Transverse colon (tissue), 3 donors: Measurements from ENCODE around the gene SYTL5.

ENCODE experiments used
- CTCF ChIP-seq, 5 experiments: fragments of 200-600 bp in 3 of 5; fragments of 450-650 bp in 2 of 5; sonication (generic) in 3 of 5; IDR thresholded peaks; 1 replicate in 2 of 5; 2 replicates in 3 of 5; pipeline ENCODE4 v1.5.1; 2016 to 2017; ENCODE audit warnings: antibody characterized with exemption in 5 of 5, inconsistent platforms in 3 of 5, mild to moderate bottlenecking in 2 of 5, moderate library complexity in 1 of 5
- POLR2A ChIP-seq: fragments of 450-650 bp; IDR thresholded peaks from one replicate; pipeline ENCODE4 v1.6.1; 2016; ENCODE audit warnings: antibody characterized with exemption, mild to moderate bottlenecking, moderate library complexity

- TF ChIP-seq CTCF (IDR thresholded peaks at IDR 0.05) (no peak), POLR2A (no peak)
Measured at GRCh38 chrX:38055170-38055847, 49.0 kb downstream of the SYTL5 start.
